Left forelimb (tissue), 1 donor: ENCODE data around the gene STK39.
"Not testable (repeated sequence)": the region's sequence is repeated elsewhere in the genome, so short reads cannot be mapped to it uniquely, and the experiment has no call there.

Experiments used
- DNase-seq: peaks from one replicate; pipeline ENCODE4 v3.0.0-alpha.2; 2018; ENCODE audit warnings: low spot score

Gene STK39

GRCh38 chr2:168047091-168047690 lies 200.2 kb downstream of the STK39 start:
- no peak for DNase-seq

- no peak for DNase-seq
These were observed 202.8 kb downstream of the STK39 start for GRCh38 chr2:168044579-168044978.

DNA sequence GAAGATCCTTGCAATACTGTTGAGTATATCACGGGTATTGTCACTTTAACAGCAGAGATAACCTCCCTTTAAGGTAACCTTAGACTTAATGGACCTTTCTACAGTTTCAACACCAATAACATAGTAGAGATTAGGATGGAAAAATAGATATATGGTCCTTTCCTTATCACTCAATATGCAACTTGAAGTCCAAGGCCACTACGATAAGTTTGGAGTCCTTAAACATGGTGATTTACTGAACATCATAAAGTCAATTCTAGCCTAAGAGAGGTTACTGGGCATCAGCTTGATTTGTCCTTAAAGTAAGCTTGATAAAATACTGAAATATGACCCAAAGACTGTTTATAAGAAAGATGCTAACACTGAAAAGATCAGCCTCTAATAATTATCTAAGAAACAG lies 203.2 kb downstream of the STK39 start:
- no peak for DNase-seq

- DNase-seq: not testable (repeated sequence)
These were observed 205.1 kb downstream of the STK39 start for GRCh38 chr2:168042127-168042824.

DNA sequence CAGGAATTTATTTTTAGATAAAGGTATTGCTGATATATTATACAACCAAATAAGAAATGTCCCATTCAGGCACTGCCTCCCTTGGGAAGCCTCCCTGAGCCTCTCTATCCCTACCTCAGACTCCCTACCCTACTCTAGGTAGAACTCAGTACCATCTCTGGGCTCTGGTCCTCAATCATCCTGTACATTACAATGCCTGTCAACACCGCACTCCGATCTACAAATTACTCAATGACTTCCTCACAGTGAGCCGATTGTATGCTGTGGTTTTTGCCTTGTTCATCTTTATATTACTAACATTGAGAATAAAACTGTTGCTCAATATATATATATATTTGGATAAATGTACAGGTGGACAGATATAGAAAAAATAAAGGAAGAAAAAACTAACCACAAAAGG lies 207.5 kb downstream of the STK39 start:
- no peak for DNase-seq

- no peak for DNase-seq
These were observed 209.6 kb downstream of the STK39 start for GRCh38 chr2:168037778-168038177.

- DNase-seq: no peak
These were observed 211.9 kb downstream of the STK39 start for GRCh38 chr2:168035458-168035857.

DNA sequence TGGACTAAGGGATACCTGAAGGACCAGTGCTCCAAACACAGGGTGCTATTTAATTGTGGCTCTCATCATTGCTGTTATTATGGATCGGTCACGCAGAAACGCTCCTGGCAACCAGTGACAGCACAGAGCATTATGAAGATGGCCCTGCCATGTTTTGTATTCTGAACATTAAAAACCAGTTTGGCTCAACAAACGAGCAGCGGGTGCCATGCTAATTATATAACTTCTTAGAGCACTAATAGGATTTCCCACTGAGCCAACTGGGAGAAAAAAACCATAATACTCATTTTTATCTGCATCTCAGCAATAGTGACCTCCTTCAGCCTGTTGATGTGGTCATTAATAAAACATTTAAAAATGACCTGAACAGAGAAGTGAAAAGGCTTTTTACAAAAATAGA lies 212.8 kb downstream of the STK39 start:
- no peak for DNase-seq

- no peak for DNase-seq
These were observed 213.4 kb downstream of the STK39 start for GRCh38 chr2:168033966-168034365.

- no peak for DNase-seq
These were observed 215.3 kb downstream of the STK39 start for GRCh38 chr2:168032091-168032490.

DNA sequence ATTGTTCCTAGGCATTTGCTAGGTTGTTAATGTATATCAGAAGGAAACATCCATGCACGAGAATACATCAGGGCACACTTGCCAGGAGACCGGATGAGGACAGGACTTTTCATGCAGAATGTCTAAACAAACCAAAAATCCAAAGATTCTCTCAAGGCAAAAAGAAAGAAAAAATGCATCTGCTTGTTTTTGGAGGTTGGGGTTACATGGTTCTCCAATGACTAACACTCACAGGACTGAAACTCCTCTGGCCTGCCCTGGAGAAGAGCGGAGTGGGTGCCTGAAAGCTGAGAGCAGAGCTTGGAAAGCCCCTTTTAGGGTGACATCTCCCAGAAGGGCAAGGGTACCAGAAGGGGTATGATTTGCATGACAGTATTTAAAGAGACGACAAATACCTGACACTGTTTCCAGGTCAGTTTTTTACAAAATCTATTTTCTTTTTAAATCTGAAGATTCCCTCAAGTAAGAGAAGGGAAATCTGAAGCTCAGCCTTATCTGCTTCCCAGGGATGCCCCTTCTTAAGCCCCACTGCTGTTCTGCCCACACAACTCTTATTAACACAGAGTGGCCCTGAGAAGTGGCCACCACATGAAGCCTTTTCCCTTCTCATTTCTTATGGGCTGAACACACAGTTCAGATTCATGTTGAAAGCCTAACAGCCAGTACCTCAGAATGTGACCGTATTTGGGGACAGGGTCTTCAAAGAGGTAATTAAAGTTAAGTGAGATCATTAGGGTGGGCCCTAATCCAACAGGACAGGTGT lies 216.4 kb downstream of the STK39 start:
- no peak for DNase-seq

DNA sequence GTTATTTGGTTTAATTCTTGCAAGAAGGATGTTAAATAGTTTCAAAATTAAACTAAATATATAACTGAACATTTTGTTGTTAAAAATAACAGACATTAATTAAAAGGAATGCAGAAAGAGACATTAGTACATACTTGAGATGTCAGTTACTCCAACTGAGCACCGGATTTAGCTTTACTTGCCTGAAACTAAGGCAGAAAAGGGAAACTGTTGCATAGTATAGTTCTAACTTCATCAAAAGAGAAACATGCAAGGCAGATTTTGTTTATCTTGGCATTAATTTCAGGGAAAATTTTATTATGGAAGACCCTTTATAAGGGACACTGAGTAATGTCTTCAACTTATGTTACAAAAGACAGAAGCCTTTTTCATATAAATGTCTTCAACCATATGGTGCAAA lies 218.3 kb downstream of the STK39 start:
- no peak for DNase-seq

- DNase-seq: no peak
These were observed 219.0 kb downstream of the STK39 start for GRCh38 chr2:168028362-168028761.

DNA sequence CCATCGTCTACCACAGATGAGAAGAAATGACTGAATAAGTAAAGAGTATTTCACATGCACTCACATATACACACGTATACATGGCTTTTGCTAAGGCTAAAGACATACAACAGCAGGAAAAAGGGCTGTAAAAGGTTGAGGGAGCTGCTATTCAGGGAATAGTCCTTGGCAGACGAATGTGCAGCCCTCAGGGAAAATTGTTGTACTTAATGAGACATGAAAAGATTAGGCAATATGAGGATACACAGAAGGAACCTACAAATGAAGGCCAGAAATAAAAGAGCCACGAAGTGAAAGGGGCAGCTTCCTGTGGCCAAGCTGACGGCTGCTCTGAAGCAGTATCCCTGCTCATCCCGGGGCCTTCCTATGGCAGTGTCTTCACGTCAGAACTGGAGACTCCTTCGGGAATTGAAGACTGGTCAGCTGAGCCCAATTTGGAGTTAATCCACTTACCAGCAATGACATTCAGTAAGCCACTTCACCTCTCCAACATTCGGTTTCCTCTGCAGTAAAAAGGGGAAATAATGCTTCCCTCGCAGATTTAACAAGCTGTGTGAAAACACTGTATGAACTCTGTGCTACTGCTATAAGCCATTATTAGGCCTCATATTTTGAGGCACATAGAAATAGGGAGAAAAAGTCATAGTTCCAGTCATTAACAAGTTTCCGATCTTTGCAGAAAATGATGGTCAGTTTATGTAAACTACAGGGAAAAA lies 221.8 kb downstream of the STK39 start:
- no peak for DNase-seq

DNA sequence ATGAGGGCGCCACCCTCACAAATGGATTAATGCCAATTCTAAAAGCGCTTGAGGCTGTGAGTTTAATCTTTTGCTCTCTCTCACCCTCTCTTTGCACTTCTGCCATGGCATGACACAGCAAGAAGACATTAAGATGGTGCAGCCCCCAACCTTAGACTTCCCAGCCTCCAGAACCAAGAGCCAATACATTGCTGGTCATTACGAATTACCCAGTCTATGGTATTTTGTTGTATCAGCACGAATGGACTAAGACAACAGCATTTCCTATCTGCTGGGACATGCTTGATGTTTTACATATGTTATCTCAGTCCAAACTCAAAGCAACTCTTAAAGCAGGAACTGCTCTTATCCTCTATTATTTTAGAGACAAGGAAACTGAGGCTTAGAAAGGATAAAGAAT lies 222.9 kb downstream of the STK39 start:
- no peak for DNase-seq

DNA sequence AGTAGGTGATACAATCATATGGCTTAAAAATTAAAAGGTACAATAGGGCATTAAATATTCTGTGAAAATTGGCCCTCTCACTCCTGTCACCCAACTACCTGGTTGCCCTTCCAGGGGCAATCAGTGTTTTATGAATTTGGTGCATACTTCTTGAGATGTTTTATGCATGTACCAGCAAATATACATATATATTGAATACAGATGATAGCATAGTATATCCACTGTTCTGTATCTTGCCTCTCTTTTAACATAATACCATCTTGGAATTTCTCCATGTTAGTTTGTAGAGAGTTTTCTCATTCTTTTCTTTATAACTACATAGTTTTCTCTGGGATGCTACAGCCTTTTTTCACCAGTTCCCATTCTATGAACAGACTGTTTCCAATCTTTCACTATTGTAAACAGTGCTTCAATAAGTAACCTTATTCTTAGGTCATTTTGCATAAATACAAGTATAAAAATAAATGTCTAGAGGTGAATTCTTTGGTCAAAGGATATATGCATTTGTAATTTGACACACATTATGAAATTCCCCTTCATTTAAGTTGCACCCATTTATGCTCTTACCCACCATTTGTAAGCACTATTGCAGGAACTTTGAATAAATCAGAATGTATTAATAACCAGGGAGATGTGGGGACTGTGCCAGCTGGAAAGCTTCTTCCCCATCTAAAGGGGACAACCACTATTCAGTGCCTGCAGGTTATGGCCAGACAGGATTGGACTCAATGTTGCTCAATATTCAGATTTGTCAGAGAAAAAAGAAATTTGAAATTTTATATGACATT lies 225.4 kb downstream of the STK39 start:
- no peak for DNase-seq

- DNase-seq: no peak
These were observed 232.0 kb downstream of the STK39 start for GRCh38 chr2:168015274-168015953.

DNA sequence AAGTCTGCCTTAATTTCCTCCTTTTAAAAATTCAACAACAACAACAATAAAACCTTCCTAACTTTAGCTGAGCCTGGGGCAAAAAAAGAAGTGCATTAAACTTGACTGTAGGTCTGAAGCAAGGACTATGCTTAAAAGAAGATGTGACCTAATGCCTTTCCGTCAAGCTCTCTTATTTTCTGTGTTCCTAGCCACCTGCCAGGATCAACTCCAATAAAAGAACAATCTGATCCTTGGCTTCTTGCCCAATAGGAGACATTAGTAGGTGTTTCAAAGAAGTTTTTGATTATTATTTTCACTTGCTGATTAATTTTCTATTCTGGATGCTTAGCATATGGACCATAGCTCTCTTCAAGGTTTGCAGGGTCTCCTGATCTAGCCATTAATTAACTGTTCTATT lies 237.5 kb downstream of the STK39 start:
- no peak for DNase-seq

DNA sequence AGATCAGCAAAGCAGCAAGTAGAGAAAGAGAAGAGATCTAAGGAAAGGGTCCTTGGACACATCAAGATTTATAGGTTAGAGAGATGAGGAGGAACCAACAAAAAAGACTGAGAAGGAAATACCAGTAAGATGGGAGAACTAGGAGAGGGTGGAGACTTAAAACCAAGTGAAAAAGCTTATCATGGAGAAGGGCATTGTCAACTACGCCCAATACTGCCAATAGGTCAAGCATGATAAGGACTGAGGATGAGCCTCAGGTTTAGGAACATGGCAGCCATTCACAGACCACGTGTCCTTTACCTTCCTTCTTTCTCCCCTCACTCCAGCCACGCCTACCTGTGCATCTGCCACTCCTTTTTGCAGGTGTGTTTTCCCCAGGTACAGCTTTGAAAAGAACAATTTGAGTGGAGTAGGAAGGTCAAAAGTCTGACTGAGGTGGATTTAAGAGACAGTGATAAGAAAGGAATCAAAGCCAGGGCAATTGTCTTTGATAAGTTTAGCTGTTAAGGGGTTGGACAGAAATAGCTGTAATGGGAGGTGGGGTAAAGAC lies 238.7 kb downstream of the STK39 start:
- DNase-seq: no peak

- no peak for DNase-seq
These were observed 240.9 kb downstream of the STK39 start for GRCh38 chr2:168006498-168006897.

DNA sequence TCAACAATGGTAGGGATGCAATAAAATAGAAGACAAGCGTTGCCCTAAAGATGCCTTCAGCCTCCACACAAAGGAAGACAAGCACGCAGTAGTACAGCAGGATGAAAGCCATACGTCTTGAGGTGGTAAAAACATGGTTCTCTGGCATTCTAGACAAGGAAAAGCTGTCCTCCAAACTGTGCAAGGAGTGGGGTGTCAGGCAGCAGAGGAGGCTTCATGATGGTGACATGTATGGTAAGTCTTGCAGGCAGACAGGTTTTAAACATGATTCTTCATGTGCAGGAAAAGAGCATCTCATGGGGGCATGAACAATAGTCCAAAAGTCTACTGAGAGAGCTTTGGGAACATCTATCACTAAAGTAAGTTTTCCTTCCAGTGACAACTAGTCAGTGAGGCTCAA lies 241.8 kb downstream of the STK39 start:
- DNase-seq: no peak
